VCaP (cell line): Measurements from ENCODE around the gene KXD1.

Experiments used
- H3K27ac ChIP-seq: fragments of 450-650 bp; 2 replicates; pipeline ENCODE4 v1.5.1; 2017
- TF ChIP-seq, protein P1 (sequence below): fragments of 450-650 bp; conservative IDR thresholded peaks from 2 replicates; pipeline ENCODE4 v1.5.1; 2017; ENCODE audit warnings: mild to moderate bottlenecking, moderate library complexity

Gene KXD1

DNA sequence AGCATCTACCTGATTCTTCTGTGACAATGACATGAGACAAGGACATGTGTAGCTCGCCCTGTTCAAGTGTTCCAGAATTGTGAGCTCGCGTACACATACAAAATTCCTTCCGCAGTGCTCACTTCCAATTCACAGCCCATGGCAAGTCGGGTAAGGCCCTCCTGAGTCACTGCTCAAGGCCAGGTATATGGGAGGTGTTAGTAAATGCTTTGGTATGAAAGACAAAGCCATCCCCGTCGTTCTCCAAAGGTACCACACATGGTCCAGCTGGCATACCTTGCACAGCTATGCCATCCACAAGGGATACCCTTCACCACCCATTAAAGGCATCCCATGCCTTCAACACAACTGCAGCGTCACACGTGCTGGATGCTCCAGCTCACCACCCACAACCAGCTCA, 31.4 kb upstream of the KXD1 start:
- TF ChIP-seq, protein P1, sequence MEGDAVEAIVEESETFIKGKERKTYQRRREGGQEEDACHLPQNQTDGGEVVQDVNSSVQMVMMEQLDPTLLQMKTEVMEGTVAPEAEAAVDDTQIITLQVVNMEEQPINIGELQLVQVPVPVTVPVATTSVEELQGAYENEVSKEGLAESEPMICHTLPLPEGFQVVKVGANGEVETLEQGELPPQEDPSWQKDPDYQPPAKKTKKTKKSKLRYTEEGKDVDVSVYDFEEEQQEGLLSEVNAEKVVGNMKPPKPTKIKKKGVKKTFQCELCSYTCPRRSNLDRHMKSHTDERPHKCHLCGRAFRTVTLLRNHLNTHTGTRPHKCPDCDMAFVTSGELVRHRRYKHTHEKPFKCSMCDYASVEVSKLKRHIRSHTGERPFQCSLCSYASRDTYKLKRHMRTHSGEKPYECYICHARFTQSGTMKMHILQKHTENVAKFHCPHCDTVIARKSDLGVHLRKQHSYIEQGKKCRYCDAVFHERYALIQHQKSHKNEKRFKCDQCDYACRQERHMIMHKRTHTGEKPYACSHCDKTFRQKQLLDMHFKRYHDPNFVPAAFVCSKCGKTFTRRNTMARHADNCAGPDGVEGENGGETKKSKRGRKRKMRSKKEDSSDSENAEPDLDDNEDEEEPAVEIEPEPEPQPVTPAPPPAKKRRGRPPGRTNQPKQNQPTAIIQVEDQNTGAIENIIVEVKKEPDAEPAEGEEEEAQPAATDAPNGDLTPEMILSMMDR = no peak
- H3K27ac ChIP-seq = no peak overlapping the region

DNA sequence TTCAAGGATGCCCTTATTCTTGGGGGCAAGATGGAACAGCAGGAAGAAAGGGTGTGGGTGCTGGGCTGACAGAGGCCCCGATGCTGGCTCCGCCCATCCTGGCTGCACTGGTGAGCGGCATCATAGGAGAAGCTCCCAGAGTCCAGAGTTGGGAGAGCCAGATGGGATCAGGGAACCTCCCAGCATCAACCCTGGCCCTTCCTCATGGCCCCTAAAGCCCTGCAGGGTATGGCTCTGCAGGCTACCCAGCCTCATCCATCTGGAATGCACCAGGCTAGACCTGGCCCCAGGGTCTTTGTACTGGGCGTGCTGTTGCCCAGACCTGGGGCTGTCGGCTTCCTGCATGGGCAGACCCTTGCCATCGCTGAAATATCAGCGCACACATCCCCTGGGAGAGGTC, 27.9 kb upstream of the KXD1 start:
- TF ChIP-seq, protein P1 = no peak
- H3K27ac ChIP-seq = no peak overlapping the region

DNA sequence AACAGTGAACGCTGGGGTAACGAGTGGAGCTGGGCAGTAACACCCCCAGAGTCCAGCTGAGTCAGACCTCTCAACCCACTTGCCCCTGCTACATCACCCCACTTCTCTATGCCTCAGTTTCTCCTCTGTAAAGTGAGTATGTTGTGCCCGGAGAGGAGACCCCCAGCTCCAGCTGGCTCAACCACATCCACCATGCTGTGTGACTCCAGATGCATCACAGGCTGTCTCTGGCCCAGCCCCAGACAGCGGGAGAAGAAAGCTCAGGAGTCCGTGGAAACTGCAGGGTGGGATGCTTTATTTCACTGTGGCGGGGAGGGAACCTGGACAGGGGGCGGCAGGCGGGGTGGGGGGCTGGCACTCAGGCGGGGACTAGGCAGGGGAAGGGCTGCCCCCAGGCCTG, 26.2 kb upstream of the KXD1 start:
- TF ChIP-seq, protein P1 = no peak
- H3K27ac ChIP-seq = no peak overlapping the region

DNA sequence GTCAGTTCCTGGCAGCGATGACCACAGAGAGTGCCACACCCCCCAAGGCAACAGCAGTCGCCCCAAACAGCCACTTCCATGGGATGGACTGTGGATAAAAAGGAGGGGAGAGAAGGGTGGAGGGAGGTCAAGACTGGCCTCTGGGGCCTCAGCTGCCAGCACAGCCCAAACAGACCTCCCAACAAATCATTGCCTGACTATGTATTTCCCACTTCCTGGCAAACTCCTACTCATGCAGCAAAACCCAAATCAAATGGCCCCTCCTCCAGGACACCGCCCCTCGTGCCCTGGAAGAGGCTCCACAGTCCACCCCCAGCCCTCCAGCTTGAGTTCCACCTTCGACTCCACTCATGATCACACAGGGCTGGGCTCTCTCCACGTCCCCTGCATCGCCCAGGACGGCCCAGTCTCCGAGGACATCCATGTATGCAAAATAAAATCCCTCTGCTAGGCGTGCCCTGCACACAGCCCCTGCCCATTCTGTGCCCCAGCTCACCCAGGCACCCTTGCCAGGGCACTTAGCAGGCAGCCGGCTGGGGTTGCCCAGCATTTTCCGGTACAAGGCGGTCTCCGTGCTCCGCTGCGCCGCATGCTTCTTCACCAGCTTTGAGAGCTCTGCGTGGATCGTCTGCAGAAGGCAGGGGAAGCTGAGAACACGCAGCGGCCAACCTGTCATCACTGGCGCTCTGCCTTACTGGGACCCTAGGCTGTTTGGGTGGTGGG, 25.3 kb upstream of the KXD1 start:
- TF ChIP-seq, protein P1 = no peak
- H3K27ac ChIP-seq = no peak overlapping the region

DNA sequence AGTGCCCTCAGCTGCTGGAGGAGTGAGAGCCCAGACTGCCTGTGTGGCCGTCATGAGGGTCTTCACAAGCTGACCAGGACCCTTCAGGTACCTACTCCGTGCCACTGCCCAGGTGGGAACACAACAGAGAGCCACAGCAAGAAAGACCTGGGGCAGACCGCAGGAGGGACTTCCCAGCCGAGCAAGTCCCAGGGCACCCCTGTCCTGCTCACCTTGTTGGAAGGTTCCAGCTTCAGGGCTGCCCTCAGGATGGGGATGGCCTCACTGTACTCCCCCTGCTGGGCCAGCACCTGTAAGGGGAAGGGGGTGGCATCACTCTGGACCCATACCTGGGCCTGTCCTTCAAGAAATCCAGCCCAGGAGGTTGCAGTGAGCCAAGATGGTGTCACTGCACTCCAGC, 24.6 kb upstream of the KXD1 start:
- TF ChIP-seq, protein P1 = no peak
- no peak overlapping the region for H3K27ac ChIP-seq

DNA sequence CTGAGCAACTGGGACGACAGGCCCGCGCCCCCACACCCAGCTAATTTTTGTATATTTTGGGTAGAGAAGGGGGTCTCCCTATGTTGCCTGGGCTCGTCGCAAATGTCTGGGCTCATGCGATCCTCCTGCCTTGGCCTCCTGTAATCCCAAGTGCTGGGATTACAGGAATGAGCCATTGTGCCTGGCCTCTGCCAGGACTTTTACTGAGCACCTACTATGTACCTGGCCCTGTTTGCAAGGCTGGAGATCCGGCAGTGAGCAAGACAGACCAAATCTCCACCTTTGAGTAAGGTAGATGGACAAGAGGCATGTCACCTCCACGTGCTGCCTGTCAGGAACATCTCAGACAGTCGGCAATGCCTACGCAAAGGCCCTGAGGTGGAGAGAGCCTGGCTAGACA, 21.2 kb upstream of the KXD1 start:
- no peak overlapping the region for H3K27ac ChIP-seq
- TF ChIP-seq, protein P1 = no peak

- TF ChIP-seq, protein P1 = no peak
- no peak overlapping the region for H3K27ac ChIP-seq
Observed at GRCh38 chr19:18537431-18537830, 20.2 kb upstream of the KXD1 start.
